Measurements from ENCODE around the gene ANKUB1.
A peak's percentile ranks its signal among the peaks of the same experiment; 100 is the strongest.

ANKUB1 gene

DNA sequence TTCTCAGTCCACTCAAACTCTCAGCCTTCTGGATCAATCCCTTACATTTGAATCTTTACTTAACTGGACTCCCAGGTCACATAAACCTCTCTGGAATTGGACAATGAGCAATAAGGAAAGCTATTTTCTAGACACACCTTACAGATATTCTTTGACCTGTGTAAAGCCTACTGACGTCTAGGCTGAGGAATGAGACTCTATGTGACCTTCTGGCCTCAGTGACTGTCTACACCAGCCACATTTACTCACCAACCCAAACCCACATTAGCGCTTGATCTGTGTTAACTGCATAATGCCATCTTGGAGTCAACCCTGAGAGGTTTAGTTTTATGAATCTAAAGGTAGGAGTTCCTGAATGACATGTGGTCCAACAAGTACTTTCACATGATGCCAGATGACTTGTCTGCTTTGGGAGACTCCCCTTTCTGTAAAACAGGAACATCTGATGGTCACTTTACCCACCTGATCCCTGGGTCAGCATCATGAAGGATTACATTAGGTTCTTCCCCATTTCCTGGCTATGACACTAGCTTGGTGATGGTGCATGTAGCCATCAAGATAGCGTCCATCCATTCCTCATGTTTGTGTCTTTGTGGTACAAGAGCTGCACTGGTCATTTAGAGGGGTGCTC is 28.7 kb downstream of the ANKUB1 start:
- no peak for DNase-seq (ENCODE audit: low read depth)

DNA sequence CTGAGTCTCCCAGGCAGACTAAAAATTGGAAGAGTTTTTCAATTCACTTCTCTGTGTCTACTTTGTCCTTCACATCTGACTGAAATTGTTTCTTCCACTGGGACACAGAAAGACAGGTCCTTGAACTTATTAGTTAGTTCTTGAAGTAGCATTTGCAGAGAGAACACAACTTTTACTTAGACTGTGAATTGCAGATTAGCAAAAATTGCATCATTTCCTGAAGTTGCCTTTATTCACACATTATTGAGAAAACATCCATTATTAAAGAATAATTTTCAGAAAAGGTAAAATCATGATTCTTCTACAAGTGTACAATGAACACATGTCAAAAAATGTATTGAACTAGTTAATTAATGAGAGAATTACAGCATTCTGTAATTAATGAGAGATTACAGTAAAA is 38.6 kb downstream of the ANKUB1 start:
- DNase-seq (ENCODE audit: low read depth): no peak

DNA sequence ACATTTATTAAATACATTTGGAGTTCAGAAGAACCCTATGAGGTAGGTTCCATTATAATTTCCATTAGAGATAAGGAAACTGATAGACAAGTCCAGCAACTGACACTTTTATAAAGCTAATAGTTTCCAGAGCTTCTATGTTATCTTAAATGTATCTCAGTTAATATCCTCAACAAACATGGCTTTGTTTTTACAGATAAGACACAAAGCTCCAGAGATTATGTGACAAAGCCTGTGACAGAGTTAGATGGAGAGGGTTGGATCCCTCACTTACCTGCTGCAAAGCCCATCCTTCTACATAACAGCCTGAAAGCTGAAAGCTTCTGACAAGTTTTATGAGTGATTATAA is 39.6 kb downstream of the ANKUB1 start:
- DNase-seq (ENCODE audit: low read depth): no peak

DNA sequence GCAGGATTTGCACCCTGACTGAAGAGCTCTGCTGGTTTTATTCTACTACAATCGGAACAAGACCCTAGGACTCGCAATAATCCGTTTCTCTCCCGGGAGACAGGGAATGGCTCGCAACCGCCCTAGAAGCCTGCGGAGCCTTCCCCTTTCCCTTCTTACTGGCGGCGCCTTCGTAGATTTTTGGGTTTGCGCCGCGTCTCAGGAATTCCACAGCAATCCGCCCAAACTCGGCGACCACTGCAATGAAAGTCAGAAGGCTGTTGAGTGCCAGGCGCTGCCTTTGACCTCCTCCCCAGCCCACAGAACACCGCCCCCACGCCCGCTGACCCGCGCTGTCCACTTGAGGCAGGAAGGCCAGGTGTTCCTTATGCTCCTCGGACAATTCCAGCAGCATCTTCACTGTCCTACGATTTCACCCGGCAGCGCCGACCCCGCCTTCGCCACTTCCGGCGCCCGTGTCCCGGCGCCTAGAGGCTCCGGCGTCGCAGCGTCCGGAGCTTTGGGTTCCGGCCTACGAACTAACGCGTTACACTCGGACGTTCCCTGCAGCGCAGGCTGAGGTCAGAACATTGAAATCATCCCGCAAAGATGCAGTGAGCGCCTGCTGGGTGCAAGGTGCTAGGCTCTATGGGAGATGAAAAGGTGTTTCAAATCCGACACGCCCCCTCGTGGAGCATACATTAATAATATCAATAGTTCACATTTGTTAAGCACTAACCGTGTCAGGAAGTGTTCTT is 40.1 kb downstream of the ANKUB1 start, which contains the start of gene COMMD2:
TSS of gene COMMD2 (minus strand) at position 439 of the 737 bp plus-strand sequence. CDS start at position 394, 45 bp downstream.
- DNase-seq (ENCODE audit: low read depth): peak; percentile 56

DNA sequence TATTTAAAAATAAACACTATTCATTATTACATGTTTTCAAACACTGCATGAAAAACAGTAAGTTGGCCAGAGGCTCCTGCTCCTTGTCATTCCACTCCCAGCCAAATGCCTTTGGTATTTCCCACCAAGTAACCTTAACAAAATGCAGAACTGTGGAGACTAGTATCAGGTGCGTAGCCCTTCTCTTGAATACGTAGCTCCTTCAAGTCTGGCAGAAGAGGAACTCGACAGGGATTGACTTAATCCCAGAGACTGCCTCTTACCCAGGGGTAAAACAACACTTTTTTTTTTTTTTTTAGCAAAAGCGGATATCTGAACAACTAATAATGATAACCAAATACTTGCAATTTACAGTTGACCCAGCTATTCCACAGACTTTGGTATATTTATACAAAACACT is 40.8 kb downstream of the ANKUB1 start:
- no peak for DNase-seq (ENCODE audit: low read depth)

DNA sequence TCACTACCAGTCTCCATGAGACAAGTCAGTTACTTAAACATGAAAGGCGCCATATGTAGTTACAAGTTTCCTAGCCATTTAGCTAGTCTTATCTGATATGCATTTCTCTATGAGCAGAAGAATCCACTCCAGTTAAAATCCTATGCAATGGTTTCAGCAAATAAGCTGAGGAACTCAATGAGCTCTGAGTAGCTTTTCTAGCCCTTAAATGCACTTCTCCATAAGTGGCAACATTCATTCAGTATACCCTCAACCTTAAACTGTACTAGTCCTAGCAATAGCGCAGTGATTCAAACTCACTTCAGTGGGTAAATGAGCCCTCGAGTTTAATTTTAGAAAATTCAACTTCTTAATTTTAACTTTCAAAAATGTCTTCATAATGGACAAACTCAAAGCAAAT is 47.7 kb downstream of the ANKUB1 start:
- DNase-seq (ENCODE audit: low read depth): no peak

DNA sequence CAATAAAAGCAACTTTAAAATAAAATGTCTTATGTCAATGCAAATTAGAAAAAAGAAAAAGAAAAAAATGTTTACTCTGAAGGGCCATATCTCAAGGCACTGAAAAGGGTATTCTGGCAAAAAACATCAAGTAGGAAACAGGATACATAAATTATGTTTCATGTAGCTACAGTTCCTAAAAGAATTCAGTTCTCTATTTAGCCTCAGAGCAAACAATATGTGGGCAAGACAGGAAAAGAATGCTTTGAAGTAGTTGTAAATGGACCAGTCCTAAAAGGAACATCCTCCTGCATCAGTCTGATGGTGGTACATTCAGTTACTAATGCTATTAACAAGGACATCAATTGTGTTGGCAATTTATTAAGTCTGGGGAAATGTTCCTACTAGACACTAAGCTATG is 48.2 kb downstream of the ANKUB1 start:
- no peak for DNase-seq (ENCODE audit: low read depth)

DNA sequence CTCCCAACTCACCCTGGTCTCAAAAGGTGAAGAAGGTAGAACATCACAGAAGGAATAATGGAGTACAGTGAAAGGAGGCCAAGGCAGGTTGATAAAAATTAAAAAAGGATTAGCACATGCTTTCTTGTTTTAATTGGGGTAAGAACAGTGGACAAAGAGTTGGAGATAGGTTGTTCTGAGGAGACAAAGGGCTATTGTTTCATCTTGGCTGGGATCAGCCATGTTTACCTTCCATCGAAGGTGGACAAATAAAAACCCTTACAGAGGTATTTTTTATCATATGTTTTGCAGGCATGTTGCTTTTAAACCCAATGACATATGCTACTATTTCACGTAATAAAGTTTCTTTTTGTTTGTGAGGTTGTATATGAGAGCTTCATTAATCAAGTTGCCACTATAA is 53.0 kb downstream of the ANKUB1 start:
- no peak for DNase-seq (ENCODE audit: low read depth)

DNA sequence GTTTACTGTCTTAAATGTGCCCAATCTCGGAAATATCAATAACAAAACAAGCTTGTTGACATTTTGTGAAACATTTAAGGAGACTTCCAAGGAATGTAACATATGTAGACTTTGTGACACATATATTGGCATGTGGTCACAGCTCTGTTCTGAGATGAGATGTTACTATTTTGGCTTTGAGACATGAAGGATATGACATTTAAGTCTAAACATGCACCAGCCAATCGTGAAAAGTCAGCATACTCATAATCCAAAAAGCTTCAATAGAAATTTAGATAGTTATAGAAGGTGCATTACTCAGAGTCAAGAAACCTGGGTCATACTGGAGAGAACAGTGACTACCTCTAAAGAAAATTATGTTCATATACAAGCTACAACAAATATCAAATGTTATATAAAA is 53.5 kb downstream of the ANKUB1 start:
- DNase-seq (ENCODE audit: low read depth): no peak

DNA sequence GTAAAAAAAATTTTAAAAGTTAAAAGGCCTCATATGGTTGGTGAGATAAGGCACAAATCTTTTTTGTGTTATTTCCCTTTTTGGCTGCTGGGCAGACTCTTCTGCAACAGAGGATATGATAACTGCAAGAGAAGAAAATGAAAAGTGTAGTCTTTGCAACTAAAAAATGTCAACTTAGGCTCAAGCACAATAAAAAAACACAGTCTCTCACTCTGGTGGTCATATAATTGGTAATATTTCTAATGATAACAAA is 55.5 kb downstream of the ANKUB1 start:
- no peak for DNase-seq (ENCODE audit: low read depth)

DNA sequence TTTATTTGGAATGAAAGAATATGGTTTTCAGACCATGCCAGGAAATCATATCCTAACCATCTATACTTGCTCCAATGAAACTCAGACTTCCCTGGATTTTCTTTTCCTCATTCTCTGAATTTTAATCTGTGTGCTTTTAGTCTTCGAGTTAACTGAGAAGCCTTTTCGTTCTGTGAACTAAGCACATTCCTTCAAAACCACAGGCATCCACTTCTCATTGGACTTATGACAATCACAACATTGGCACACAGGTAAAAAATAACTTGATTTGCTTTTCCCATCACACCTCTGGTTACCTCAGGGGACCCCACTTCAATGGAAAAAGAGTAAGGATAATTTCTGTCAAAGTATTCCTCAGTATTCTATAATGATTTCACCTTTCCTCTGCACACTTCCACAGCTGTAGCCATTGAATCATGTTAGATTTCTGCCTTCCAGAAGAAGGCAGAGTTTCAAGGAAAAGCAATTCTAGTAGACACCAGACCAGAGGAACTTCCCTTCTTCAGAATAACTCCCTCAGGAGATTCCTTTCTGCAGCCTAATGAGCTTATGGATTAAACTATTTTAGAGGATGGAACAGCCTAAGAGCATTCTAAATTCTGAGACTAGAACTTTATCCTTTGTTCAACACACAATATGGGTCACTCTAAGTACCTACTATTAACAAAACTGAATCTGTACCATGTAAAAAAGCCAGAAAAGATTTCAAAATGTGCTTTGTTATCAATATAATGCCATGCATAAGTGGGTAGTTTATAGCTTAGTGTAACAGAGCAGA is 56.0 kb downstream of the ANKUB1 start:
- DNase-seq (ENCODE audit: low read depth): no peak

DNA sequence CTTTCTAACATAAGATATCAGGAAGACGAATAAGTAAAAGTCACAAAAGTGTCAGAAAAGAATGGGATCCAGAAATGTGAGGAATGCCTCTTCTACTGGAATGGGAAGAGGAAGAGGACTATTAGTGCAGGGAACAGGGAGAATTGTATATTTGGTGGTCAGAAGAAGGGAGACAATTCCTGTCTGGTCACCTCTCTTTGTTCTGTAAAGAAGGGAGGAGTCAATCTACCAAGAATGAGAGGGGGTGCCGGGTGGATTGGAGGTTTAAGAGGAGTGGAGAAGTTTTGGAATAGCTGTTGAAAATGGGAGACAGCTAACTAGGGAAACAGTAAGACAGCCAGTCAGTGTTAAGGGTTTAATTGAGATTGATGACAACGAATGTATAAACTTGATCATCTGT is 60.1 kb downstream of the ANKUB1 start:
- DNase-seq (ENCODE audit: low read depth): no peak

DNA sequence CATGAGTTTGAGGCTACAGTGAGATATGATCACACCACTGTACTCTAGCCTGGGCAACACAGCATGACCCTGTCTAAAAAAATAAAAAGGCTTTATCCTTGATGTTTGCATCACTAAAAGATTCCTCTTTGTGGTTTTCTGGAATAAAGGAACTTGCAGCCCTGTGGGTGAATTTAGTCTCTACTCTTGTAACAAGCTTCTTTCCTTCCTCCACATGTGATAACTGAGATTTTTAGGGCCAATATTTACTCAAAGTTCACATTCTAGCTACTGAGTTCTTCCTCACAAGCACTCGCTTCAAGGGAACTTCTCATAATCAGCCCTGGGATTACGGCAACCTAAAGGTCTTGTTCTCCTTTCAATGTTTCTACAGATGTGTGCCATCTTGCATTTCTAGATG is 64.7 kb downstream of the ANKUB1 start:
- no peak for DNase-seq (ENCODE audit: low read depth)

DNA sequence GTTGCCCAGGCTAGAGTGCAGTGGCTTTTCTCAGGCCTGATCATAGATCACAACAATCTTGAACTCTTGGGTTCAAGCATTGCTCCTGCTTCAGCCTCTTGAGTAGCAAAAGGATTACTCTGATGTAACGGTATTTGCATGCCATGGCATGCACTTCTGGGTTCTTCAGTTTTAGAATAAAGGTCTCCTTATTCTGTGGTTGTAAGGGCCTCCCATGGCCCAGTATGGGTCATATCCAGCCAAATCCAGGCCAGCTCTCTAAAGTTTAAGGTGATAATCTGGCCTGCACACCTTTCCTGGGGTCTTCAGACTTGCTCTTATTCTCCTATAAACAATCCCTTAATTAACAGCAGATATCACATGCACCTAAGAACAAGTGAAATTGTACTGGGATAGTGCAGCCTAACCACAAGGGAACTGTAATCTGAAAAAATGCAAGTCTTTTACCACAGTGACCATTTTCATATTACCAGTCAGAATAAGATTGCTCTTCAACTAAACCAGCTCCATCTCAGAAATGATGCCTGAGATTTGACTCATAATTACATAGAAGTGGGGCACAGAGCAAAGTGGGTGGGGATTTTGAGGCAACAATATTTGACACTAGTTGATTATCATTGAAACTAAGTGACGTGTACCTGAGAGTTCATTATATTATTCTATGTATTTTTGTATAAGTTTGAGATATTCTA is 65.5 kb downstream of the ANKUB1 start:
- DNase-seq (ENCODE audit: low read depth): no peak

DNA sequence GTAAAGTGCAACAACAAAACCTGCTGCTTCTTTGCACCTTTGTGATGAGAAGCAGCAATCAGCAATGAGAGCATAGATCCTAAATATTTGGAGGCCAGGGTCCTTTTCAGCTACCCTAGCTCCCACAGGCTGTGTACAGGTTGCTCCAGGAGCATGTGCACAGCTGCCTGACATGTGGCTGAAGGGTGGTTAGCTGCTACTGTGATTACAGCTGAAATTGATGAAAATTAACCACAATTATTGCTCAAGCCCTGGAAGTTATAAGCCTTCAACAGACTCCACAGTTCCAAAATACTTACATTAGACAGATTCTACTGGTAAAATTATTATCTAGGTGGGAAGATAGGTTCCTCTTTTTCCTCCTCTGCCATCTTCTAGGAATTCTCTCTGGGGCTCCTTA is 68.6 kb downstream of the ANKUB1 start:
- no peak for DNase-seq (ENCODE audit: low read depth)

DNA sequence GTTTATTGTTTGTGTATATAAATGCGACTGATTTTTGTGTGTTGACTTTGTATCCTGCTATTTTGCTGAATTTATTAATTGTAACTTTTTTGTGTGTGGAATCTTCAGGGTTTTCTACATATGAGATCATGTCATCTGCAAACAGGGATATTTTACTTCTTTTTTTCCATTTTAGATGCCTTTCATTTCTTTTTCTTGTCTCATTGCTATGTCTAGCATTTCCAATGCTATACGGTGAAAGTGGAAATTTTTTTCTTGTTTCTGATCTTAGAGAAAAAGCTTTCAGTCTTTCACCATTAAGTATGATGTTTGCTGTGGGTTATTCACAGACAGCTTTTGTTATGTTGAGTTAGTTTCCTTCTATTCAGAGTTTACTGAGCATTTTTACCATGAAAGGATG is 71.4 kb downstream of the ANKUB1 start:
- no peak for DNase-seq (ENCODE audit: low read depth)

DNA sequence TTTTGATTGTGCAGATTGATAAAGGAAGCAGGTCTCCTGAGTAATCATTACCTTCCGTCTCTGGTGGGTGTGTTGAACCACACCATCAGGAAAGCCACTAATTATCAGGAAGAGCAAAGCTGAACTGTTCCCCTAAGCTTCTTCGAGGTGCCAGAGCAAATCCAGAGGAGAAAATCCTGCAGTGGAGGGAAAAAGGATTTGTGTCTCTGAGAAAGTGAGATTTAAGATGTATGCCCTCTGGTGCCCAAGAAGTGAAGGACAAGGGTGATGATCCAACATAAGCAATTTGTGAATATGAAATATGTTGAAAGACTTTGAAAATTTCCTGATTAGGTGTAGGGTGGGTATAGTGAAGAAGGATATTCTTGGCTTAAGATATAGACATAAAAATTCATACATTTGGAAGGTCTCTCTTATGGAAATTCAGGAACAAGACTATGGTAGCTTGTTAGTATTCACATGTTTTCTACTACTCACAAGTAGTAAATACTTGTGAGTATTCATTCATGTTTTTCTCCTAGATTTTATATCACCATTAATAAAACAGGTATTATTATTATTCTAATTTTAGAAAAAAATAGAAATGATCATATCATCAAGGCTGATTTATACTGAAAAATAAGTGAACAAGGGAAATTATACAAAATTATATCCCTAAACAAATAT is 74.8 kb downstream of the ANKUB1 start:
- no peak for DNase-seq (ENCODE audit: low read depth)

DNA sequence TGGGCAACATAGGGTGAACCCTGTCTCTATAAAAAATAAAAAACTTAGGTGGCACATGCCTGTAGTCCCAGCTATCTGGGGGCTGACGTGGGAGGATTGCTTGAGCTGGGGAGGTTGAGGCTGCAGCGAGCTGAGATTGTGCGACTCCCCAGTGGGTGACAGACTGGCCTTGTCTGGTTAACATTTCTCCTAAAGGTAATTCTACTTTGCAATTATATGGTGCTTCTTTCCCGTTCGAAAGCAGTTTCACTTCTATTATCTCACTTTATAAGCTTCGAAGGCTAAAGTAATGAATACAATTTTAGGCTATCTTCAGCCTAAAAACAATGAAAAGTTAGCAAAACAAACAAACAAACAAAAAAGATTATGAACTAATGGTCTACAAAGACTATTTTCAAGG is 75.4 kb downstream of the ANKUB1 start:
- DNase-seq (ENCODE audit: low read depth): no peak

DNA sequence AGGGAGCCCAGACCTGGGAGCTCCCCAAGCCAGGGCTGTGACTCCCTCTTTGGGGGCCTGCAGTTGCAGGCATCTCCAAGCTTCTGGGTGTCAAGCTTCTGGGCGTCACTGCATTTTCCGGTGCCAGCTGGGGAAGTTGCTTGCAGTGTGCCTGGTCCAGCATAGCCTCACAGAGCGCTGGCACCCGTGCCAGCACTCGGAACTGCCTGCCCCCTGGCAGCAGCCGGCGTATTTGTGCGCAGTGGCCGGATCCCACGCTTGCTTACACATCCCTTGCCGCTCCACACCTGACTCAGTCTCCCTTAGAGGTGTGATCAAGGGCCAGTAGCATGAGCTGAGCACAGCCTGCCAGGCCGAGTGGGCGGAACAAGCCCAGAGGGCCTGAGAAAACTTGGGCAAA is 77.1 kb downstream of the ANKUB1 start:
- DNase-seq (ENCODE audit: low read depth): no peak

DNA sequence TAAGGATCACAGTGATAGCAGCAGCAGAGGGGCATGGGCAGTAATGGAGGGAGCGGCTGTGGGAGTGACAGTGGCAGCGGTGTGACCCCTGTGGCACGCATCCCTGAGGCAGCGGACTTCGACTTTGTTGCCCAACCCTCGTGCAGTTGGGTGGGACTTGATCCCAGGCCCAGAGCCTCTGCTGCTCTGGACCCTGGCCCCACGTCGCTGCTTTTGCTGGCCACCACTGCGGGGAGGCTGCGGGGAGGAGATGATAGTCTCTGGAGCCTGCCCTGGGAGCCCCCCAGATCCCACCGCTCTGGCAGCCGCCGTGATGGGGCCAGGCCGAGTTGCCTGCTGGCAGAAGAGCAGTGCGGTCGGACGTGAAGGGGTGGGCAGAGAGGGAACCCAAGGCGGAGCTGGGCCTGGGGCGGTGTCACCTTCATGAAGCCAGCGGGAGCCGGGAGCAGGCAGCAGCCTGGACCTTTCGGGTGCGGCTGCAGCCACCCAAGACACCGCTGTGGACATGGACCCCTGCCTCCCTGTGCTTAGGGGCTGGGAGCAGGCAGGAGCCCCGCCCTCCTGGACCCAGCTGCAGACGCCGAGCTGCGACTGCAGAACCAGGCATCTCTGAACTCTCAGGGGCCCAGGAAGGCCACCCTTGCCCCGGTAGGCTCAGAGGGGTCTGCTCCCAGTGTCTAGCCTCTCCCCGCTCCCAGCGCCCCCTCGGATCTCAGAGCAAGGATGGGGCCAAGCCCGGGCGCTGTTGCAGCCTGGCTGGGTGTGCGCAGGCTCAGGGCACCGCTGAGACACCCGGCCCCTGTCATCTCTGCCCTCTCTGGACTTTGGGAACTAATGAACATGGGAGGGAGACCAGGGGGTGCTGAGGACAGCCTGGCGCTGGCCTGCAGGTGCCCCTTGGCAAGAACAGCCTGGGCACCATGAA is 78.4 kb downstream of the ANKUB1 start:
- DNase-seq (ENCODE audit: low read depth): no peak

All from activated T-cell treated with anti-CD3 and anti-CD28 coated beads for 1 hour (primary cell).